ENCODE data around the gene LRRK1. TPM values are rescaled to one million over a fixed set of nuclear protein-coding genes. Genes with fewer than 3 reads are reported as not detected.

Gene LRRK1
- total RNA-seq, 1 donor = 18.0 TPM

GRCh38 chr15:100994597-100995446, 75.7 kb downstream of the LRRK1 start:
- DNase-seq (ENCODE audit: low read depth) = no peak
- no peak for TF ChIP-seq CTCF (IDR thresholded peaks at IDR 0.05; ENCODE audit: insufficient read depth, low read length)
- H3K4me3 ChIP-seq (ENCODE audit: low read depth, low read length) = no peak overlapping the region

- DNase-seq (ENCODE audit: low read depth) = no peak
- no peak overlapping the region for H3K4me3 ChIP-seq (ENCODE audit: low read depth, low read length)
- TF ChIP-seq CTCF (IDR thresholded peaks at IDR 0.05; ENCODE audit: insufficient read depth, low read length) = no peak
Measured at GRCh38 chr15:100995471-100996430, 76.6 kb downstream of the LRRK1 start.

DNA sequence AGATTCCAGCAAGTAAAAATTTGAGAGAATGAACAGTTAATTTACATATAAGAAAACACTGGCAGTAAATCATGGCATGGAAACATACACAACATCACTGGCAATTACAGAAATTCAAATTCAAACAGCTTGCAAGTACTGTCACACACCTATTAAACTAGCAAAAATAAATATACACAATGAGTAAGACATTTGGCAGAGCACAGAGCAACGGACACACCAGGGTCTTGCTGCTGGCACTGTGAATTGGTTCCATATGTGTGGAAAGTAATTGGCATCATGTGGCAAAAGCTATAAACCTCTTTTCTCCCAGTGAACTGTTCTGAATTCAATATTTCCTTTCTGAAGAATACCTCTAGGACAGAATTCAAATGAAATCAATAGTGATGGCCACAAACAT, 78.3 kb downstream of the LRRK1 start:
- H3K4me3 ChIP-seq (ENCODE audit: low read depth, low read length) = no peak overlapping the region
- peak; percentile 14 for DNase-seq (ENCODE audit: low read depth)
- no peak for TF ChIP-seq CTCF (IDR thresholded peaks at IDR 0.05; ENCODE audit: insufficient read depth, low read length)

GRCh38 chr15:100998630-100999029, 79.5 kb downstream of the LRRK1 start:
- no peak overlapping the region for H3K4me3 ChIP-seq (ENCODE audit: low read depth, low read length)
- DNase-seq (ENCODE audit: low read depth) = no peak
- TF ChIP-seq CTCF (IDR thresholded peaks at IDR 0.05; ENCODE audit: insufficient read depth, low read length) = no peak

- TF ChIP-seq CTCF (IDR thresholded peaks at IDR 0.05; ENCODE audit: insufficient read depth, low read length) = no peak
- H3K4me3 ChIP-seq (ENCODE audit: low read depth, low read length) = no peak overlapping the region
- DNase-seq (ENCODE audit: low read depth) = peak; percentile 38
Measured at GRCh38 chr15:100999369-100999768, 80.2 kb downstream of the LRRK1 start.

DNA sequence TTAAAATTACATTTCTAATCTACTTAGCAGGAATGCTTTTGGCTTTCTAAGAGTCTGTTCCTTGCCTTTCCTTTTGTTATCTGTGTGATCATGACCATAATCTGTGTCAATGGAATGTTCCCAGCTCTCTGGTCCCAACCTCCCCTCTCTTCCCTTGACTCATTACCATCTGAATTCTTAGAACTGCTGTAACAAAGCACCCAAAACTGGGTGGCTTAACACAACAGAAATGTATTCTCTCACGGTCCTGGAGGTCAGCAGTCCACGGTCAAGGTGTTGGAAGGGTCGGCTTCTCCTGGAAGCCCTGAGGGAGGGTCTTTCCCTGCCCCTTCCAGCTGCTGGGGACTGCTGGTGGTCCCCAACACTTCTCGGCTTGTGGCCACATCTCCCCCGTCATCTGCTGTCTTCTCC, 81.1 kb downstream of the LRRK1 start:
- no peak for TF ChIP-seq CTCF (IDR thresholded peaks at IDR 0.05; ENCODE audit: insufficient read depth, low read length)
- H3K4me3 ChIP-seq (ENCODE audit: low read depth, low read length) = no peak overlapping the region
- DNase-seq (ENCODE audit: low read depth) = peak; percentile 53

All from fibroblast of the aortic adventitia (primary cell).